Measurements from ENCODE around the gene CPLX4.

CPLX4 gene

DNA sequence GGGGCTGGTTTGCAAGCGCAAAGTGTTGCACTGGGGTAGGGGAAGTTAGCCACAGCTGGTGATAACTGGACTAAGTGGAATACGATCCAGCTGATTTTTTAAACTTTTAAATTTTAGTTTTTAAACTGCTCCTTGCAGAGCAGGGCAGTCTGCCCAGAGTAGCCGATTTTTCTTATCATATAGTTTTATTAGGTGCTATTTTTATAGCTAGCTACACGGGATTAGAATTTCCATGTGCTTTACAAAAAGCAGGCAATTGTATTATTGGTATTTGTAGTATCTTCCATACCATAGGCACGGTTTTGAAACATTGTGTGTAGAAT, 9.6 kb downstream of the CPLX4 start:
- TF ChIP-seq, protein P1, sequence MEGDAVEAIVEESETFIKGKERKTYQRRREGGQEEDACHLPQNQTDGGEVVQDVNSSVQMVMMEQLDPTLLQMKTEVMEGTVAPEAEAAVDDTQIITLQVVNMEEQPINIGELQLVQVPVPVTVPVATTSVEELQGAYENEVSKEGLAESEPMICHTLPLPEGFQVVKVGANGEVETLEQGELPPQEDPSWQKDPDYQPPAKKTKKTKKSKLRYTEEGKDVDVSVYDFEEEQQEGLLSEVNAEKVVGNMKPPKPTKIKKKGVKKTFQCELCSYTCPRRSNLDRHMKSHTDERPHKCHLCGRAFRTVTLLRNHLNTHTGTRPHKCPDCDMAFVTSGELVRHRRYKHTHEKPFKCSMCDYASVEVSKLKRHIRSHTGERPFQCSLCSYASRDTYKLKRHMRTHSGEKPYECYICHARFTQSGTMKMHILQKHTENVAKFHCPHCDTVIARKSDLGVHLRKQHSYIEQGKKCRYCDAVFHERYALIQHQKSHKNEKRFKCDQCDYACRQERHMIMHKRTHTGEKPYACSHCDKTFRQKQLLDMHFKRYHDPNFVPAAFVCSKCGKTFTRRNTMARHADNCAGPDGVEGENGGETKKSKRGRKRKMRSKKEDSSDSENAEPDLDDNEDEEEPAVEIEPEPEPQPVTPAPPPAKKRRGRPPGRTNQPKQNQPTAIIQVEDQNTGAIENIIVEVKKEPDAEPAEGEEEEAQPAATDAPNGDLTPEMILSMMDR (conservative IDR thresholded peaks at IDR 0.05; ENCODE audit: low read depth, low read length), result no peak
- Histone ChIP-seq H3K79me2 (ENCODE audit: insufficient read depth, low read depth) (no peaks in the 10 kb centered on the region), H3K27ac (no peak overlapping the region), H3K27me3 (ENCODE audit: insufficient read depth, low read depth) (no peaks in the 10 kb centered on the region), H3K4me2 (peak overlapping the region; percentile 65), H3K9ac (peak overlapping the region; percentile 19; the same call in 1 of the 2 replicates), H2AFZ (ENCODE audit: low read depth) (peak overlapping the region; percentile 78; the same call in 1 of the 2 replicates), H3K36me3 (ENCODE audit: insufficient read depth) (no peaks in the 10 kb centered on the region), H3K4me3 (IDR thresholded peaks at IDR 0.05; ENCODE audit: insufficient read depth, low read depth, low read length) (no peak overlapping the region), H4K20me1 (ENCODE audit: insufficient read depth) (no peaks in the 10 kb centered on the region), H3K4me1 (ENCODE audit: low read depth, poor library complexity, severe bottlenecking) (peaks cover 3% of the 10 kb centered on the region)

DNA sequence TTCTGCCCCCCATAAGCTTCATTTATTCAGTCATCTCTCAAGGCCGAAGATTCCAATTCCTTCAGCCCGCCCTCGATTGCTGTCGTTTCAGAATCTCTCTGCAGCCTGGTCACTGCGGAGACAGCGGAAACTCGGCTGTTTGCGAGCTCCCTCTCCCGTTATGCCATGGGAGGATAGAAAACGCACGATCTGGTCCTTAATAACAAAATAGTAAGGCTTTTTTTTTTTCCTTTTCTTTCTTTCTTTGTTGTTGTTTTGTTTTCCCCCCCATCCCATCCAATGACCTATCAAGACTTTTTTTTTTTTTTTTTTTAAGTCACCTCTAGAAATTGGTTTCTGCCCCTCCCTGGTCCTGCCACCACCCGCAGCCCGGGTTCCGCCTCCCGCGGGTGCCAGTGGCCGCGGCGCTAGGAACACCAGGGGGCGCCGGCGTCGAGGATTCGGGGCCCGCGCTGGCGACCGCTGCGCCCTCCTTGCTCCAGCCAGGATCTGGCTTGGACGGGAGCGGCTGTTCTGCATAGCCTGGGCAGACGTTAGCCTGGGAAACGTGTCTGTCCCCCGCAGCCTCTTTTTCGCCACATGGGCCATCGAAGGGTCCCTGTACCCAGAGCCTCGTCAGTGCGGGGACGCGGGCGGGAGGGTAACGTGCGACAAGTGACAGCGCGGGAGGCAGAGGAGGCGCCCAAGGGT, 10.1 kb downstream of the CPLX4 start:
- Histone ChIP-seq H4K20me1 (ENCODE audit: insufficient read depth) (no peaks in the 10 kb centered on the region), H2AFZ (ENCODE audit: low read depth) (peak overlapping the region; percentile 78), H3K4me1 (ENCODE audit: low read depth, poor library complexity, severe bottlenecking) (peaks cover 3% of the 10 kb centered on the region), H3K27me3 (ENCODE audit: insufficient read depth, low read depth) (no peaks in the 10 kb centered on the region), H3K4me2 (peak overlapping the region; percentile 65), H3K9ac (peak overlapping the region; percentile 19; the same call in 1 of the 2 replicates), H3K36me3 (ENCODE audit: insufficient read depth) (no peaks in the 10 kb centered on the region), H3K27ac (no peak overlapping the region), H3K4me3 (IDR thresholded peaks at IDR 0.05; ENCODE audit: insufficient read depth, low read depth, low read length) (no peak overlapping the region), H3K79me2 (ENCODE audit: insufficient read depth, low read depth) (no peaks in the 10 kb centered on the region)
- TF ChIP-seq, protein P1 (conservative IDR thresholded peaks at IDR 0.05; ENCODE audit: low read depth, low read length), result peak; percentile 95

DNA sequence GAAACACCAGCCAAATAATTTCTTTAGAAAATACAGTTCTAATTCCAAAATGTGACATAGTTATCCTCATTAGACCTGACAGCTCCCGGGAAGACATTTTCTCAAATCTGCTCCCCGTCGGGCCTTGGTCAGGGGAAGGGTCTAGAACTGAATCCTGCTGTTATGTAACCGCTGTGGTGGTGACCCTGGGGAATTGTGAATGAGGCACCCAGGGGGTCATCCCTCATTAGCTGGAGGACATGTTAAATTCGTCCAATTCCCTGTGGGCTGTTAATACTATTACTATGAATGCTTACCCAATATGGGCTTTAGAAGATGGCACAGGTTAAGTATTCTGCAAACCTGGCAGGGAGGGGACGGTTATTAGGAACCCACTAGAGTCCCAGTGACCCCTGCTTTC, 11.8 kb downstream of the CPLX4 start:
- H3K4me1 ChIP-seq (ENCODE audit: low read depth, poor library complexity, severe bottlenecking), result peaks cover 3% of the 10 kb centered on the region
- TF ChIP-seq, protein P1 (conservative IDR thresholded peaks at IDR 0.05; ENCODE audit: low read depth, low read length), result no peak
- no peak overlapping the region for H3K9ac ChIP-seq
- no peak overlapping the region for H3K4me2 ChIP-seq
- no peaks in the 10 kb centered on the region for H3K36me3 ChIP-seq (ENCODE audit: insufficient read depth)
- H3K4me3 ChIP-seq (IDR thresholded peaks at IDR 0.05; ENCODE audit: insufficient read depth, low read depth, low read length), result no peak overlapping the region
- no peaks in the 10 kb centered on the region for H4K20me1 ChIP-seq (ENCODE audit: insufficient read depth)
- no peak overlapping the region for H3K27ac ChIP-seq
- no peak overlapping the region for H2AFZ ChIP-seq (ENCODE audit: low read depth)
- no peaks in the 10 kb centered on the region for H3K79me2 ChIP-seq (ENCODE audit: insufficient read depth, low read depth)
- no peaks in the 10 kb centered on the region for H3K27me3 ChIP-seq (ENCODE audit: insufficient read depth, low read depth)

DNA sequence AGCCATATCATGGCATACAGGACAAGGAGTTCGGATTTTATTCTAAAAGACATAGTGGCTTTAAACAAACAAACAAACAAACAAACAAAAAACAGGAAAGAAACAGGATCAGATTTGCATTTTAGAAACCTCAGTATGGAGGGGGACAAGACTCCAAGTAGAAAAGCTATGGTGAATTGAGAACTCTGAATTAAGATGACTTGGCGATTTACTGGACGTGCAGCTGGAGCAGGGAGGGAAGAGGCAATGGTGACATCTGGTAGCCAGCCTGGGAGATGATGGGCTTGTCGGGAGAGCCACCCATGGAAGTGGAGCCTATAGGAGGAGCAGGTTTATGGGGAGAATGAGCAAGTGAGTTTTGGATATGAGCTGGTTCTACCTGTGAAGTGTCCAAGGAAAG, 13.2 kb downstream of the CPLX4 start:
- H3K27me3 ChIP-seq (ENCODE audit: insufficient read depth, low read depth), result no peaks in the 10 kb centered on the region
- H3K4me2 ChIP-seq, result no peak overlapping the region
- H4K20me1 ChIP-seq (ENCODE audit: insufficient read depth), result no peaks in the 10 kb centered on the region
- H3K4me3 ChIP-seq (IDR thresholded peaks at IDR 0.05; ENCODE audit: insufficient read depth, low read depth, low read length), result no peak overlapping the region
- TF ChIP-seq, protein P1 (conservative IDR thresholded peaks at IDR 0.05; ENCODE audit: low read depth, low read length), result no peak
- H3K27ac ChIP-seq, result no peak overlapping the region
- H3K36me3 ChIP-seq (ENCODE audit: insufficient read depth), result no peaks in the 10 kb centered on the region
- H2AFZ ChIP-seq (ENCODE audit: low read depth), result no peak overlapping the region
- H3K9ac ChIP-seq, result no peak overlapping the region
- H3K4me1 ChIP-seq (ENCODE audit: low read depth, poor library complexity, severe bottlenecking), result peaks cover 3% of the 10 kb centered on the region
- H3K79me2 ChIP-seq (ENCODE audit: insufficient read depth, low read depth), result no peaks in the 10 kb centered on the region
